ENCODE results near the gene SLX4IP. TPM values are rescaled to one million over a fixed set of nuclear protein-coding genes. Genes with fewer than 3 reads are reported as not detected.

The SLX4IP gene
- total RNA-seq, 1 donor from 2014 or later = 8.6 TPM

DNA sequence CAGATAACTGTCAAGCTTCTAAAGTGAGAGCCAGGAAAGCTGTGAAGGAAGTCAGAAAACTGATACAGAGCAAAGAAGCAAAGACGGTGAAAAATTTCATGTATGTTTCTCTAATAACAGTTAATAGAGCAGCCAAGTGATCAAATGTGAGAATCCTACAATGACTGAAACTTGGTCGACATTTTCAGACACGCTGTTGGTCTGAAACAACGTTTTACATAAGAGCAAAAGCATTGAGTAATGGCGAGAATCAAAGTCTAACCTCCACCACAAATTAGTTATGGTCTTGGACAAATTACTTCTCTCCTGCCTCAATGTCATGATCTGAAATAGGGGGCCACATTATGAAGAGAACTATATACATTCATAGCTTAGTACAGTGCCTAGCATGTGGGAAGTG lies 4.4 kb upstream of the SLX4IP start:
- intact Hi-C loops (cut with micrococcal nuclease) = loop anchor here (10.0 kb wide), 2 partner anchors 216 to 366 kb away; partner anchors contain the start of gene SNAP25
- Mint-ChIP-seq H3K36me3 (ENCODE audit: low read depth) (peaks cover 19% of the 10 kb centered on the region), H3K4me1 (peaks cover 43% of the 10 kb centered on the region), H3K27ac (peak overlapping the region; percentile 20), H3K27me3 (no peaks in the 10 kb centered on the region), H3K4me3 (no peak overlapping the region), H3K9me3 (no peaks in the 10 kb centered on the region)
- ChIA-PET CTCF (interaction anchor here (6.7 kb wide), 1 partner anchor 452 kb away, joined by 65 read pairs; no protein-coding TSS in a partner anchor), POLR2A (no interaction called here)
- TF ChIP-seq, protein P1, sequence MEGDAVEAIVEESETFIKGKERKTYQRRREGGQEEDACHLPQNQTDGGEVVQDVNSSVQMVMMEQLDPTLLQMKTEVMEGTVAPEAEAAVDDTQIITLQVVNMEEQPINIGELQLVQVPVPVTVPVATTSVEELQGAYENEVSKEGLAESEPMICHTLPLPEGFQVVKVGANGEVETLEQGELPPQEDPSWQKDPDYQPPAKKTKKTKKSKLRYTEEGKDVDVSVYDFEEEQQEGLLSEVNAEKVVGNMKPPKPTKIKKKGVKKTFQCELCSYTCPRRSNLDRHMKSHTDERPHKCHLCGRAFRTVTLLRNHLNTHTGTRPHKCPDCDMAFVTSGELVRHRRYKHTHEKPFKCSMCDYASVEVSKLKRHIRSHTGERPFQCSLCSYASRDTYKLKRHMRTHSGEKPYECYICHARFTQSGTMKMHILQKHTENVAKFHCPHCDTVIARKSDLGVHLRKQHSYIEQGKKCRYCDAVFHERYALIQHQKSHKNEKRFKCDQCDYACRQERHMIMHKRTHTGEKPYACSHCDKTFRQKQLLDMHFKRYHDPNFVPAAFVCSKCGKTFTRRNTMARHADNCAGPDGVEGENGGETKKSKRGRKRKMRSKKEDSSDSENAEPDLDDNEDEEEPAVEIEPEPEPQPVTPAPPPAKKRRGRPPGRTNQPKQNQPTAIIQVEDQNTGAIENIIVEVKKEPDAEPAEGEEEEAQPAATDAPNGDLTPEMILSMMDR (IDR thresholded peaks at IDR 0.05) = no peak
- ATAC-seq (ENCODE audit: low read depth) (no peak), DNase-seq (no peak)

DNA sequence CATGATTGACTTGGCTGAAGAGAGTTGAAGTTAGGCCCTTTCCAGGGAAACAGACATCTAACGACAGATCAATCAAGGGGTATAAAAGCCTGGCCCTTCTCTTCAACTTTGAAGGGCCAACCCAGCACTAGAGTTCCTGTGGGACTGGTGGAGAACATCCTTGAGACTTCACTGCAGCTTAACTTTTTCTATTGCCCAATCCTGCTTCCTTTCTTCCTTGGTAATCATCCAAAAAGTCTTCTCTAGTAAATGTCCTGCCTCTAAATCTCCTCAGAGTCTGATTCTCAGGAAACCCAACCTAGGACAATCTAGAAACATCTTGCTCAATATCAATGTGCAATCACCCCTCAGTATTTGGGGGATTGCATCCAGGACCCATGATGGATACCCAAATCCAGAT lies 3.0 kb upstream of the SLX4IP start:
- no peak for DNase-seq
- Mint-ChIP-seq H3K27me3 (no peaks in the 10 kb centered on the region), H3K36me3 (ENCODE audit: low read depth) (peaks cover 16% of the 10 kb centered on the region), H3K4me3 (no peak overlapping the region), H3K9me3 (no peaks in the 10 kb centered on the region), H3K27ac (peak overlapping the region; percentile 56), H3K4me1 (peaks cover 44% of the 10 kb centered on the region)
- no peak for ATAC-seq (ENCODE audit: low read depth)
- POLR2A ChIA-PET = no interaction called here
- intact Hi-C loops (cut with micrococcal nuclease) = loop anchor here (10.0 kb wide), 2 partner anchors 217 to 367 kb away; partner anchors contain the start of gene SNAP25
- TF ChIP-seq, protein P1 (IDR thresholded peaks at IDR 0.05) = no peak
- CTCF ChIA-PET = no interaction called here

DNA sequence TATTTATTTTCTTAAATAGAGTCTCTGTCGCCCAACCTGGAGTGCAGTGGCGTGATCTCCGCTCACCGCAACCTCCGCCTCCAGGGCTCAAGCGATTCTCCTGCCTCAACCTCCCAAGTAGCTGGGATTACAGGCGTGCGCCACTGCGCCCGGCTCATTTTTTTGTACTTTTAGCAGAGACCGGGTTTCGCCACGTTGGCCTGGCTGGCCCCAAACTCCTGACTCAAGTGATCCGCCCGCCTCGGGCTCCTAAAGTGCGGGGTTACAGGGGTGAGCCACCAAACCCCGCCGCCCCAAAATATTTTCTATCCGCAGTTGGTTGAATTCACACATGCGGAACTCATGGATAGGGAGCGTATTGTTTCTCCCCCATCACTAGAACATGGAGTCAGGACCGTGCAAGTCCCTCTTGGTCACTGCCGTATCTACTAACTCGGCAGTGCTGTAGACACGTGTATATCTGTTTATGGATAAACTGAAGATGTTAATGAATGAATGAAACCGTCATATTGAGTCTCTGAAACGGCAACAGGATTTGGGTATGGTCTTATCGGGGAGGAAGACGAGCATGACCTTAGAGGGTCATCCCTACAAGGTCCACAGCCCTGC lies 2.0 kb upstream of the SLX4IP start:
- H3K9me3 Mint-ChIP-seq = no peaks in the 10 kb centered on the region
- no peak for DNase-seq
- no peaks in the 10 kb centered on the region for H3K27me3 Mint-ChIP-seq
- H3K27ac Mint-ChIP-seq = peak overlapping the region; percentile 98
- H3K4me3 Mint-ChIP-seq = peak overlapping the region; percentile 96
- CTCF ChIA-PET = interaction anchor here (1.0 to 2.0 kb wide), 3 partner anchors 8 to 455 kb away, joined by 3 to 10 read pairs (median 7); no protein-coding TSS in a partner anchor
- TF ChIP-seq, protein P1 (IDR thresholded peaks at IDR 0.05) = no peak
- peaks cover 44% of the 10 kb centered on the region for H3K4me1 Mint-ChIP-seq
- POLR2A ChIA-PET = interaction anchor here (2.2 to 2.5 kb wide), 2 partner anchors 20 to 43 kb away, joined by 16 to 17 read pairs; no protein-coding TSS in a partner anchor
- intact Hi-C loops (cut with micrococcal nuclease) = loop anchor here (10.0 kb wide), 2 partner anchors 218 to 368 kb away; partner anchors contain the start of gene SNAP25
- peaks cover 16% of the 10 kb centered on the region for H3K36me3 Mint-ChIP-seq (ENCODE audit: low read depth)
- ATAC-seq (ENCODE audit: low read depth) = no peak

DNA sequence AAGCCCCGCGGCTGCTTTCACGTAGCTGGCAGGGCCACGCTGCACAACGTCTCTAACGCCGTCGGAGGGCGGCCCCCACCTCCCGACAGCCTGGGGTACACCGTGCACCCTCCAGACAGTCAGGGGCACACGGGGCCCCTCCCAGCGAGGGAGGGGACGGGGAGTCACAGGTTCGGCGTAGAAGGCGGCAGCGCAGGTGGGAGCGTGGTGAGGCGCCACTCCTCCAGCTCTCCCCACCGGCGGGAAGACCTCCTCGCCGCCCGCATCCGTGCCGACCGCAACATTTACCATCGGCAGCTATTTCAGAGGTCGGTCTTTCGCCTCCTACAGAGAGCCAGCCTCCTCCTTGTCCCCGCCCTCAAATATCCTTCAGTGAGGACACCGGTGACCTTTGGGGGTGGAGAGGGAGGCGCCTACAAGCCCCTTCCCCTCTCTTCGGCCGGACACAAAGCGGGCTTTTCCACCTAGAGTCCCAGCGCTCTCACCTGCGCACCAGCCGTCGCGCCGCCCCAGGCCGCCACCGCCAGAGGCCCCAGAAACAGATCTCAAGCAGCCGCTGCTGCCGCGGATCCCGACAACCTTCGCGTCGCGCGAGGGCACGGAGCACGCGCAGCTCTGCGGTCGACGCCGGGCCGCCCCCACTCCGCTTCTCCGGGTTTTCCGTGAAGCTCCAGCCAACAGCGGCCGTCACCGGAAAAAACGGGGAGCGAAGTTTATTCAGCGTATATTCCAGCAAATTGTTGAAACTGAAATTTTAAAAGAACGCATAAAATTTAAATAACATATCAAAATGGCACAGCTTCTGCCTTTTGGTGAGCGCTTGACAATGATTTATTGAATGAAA lies 1.3 kb upstream of the SLX4IP start, which contains the start of gene MKKS:
TSS of gene MKKS (minus strand) at position 600 of the 844 bp plus-strand sequence. CDS start 20,708 bp downstream, outside the sequence.
- ATAC-seq (ENCODE audit: low read depth) = peak; percentile 67
- POLR2A ChIA-PET = interaction anchor here (0.7 to 2.5 kb wide), 7 partner anchors 10 to 456 kb away, joined by 3 to 17 read pairs (median 6); partner anchors contain the start of genes ANKEF1 and JAG1

More for the DNA sequence above, 1.3 kb upstream of the SLX4IP start, which contains the start of gene MKKS:
- H3K9me3 Mint-ChIP-seq = no peaks in the 10 kb centered on the region
- H3K4me3 Mint-ChIP-seq = peak within 1 kb of the TSS; percentile 96
- H3K36me3 Mint-ChIP-seq (ENCODE audit: low read depth) = peaks cover 16% of the 10 kb centered on the region
- intact Hi-C loops (cut with micrococcal nuclease) = loop anchor here (1.0 to 10.0 kb wide), 5 partner anchors 13 to 399 kb away; partner anchors contain the start of genes ANKEF1 and SNAP25
- peaks cover 43% of the 10 kb centered on the region for H3K4me1 Mint-ChIP-seq
- TF ChIP-seq, protein P1 (IDR thresholded peaks at IDR 0.05) = no peak
- DNase-seq = peak; percentile 81
- CTCF ChIA-PET = interaction anchor here (1.0 to 2.0 kb wide), 3 partner anchors 9 to 456 kb away, joined by 3 to 10 read pairs (median 7); no protein-coding TSS in a partner anchor
- peak within 1 kb of the TSS; percentile 98 for H3K27ac Mint-ChIP-seq
- H3K27me3 Mint-ChIP-seq = no peaks in the 10 kb centered on the region

Data from activated B cell treated with CpG ODN at 0.5 μM for 24 hours (primary cell).